Measurements from ENCODE around the gene TSEN2.

DNA sequence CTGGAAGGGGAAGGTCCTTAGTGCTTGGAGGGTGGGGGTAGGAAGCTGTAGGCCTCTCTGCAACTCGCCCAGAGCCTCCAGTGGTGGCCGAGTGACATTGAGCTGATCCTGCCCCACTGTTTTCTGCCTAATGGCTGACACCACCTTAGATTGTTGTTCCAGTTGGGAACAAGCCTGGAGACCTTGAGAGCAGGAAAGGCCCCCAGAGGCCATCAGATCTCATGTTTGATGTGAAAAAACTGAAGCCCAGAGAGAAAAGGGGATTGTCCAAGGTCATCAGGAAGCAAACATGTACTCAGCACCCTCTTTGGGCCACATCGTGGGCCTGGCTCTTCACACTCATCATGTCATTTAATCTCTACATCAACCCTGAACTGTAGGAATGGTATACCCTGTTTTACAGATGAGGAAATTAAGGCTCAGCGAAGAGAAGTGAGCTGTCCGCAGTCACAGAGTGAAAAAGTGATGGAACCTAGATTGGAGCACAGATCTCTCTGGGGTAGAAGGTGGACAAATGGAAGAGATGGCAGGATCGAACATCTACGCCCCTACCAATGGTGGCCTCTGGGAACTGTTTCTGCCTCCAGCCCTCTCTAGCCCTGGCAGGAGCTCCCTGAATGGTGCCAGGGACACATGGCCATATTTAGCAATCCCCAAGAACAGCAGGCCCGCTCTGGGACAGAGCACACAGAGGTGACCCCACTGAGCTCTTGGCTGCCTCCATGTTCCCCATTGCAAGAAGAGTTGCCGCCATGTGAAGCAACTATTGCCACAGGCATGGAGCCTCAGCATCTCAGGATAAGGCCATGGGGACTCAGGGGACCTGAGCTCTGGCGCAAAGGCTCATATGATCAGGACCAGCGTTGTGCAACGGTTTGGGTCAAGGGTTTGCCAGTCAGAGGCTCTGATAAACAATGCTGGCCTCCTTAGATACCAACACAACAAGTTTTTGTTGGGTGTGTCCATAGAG lies 31.6 kb upstream of the TSEN2 start:
- TF ChIP-seq EP300 (IDR thresholded peaks at IDR 0.05), result peak in 1 of 2 donors; percentile 23
- TF ChIP-seq CTCF (IDR thresholded peaks at IDR 0.05), result no peak

Data from tibial nerve (tissue), 4 donors.